Activated CD4-positive, alpha-beta T cell treated with anti-CD3 and anti-CD28 coated beads, Interleukin-2, amount 50 U/mL, for 16 hours (primary cell): ENCODE results near the gene TFAP2B.

ENCODE experiments used
- DNase-seq: peaks from one replicate; pipeline ENCODE4 v3.0.0-alpha.2; 2020

Gene TFAP2B

DNA sequence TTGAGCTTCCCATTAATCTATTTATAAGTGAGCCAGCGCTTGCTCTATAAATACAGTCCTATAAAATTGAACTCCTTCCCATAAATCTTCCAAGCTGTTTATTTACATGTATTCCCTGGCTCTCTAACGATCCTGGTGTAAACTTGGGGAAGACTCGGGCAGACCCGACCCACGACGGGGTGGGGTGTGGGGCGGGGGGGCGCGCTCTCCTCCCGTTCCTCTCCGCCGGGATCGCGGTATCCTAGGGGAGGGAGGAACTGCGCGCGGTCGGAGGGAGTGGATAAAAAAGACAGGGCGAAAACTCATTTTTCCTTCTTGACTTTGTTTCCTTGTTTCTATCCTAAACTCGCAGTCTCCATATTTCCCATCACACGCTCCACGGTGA is 31.1 kb downstream of the TFAP2B start:
- no peak for DNase-seq

DNA sequence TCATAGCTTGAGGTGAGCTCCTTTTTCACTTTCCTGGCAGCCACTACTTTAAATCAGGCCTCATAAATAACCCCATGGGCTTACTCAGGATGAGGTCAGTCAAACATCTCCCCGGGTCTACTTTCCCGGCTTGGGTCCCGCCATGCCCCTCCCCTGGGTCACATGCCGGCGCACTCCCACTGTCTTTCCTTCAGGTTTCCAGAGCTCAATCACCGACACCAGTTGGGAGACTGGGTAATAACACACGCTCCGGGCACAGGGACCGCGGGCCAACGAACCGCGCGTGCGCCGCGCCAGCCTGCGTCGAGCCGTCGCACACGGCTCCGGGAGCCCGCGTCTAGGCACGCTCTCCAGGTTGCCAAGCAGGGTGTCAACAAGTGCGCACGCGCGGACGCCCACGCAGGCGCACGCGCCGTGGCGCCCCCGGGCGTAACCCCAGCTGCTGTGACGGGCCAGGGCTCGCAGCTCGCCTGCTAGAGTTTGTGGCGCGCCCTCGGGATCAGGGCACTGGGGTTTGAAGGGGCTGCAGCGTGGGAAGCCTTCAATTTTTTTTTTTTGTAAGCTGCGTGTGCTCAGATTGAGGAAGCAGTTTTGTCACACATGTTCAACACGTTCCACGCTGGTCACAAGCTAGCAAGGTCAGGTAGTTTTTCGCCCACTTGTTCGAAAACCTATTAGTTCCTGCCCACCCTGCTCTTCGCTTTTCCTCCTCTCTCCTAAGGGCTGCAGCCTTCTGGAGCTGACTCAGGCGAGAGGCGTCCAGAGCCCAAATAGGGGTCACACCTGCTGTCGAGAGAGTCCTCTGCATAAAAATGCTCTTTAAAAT is 31.8 kb downstream of the TFAP2B start:
- no peak for DNase-seq

DNA sequence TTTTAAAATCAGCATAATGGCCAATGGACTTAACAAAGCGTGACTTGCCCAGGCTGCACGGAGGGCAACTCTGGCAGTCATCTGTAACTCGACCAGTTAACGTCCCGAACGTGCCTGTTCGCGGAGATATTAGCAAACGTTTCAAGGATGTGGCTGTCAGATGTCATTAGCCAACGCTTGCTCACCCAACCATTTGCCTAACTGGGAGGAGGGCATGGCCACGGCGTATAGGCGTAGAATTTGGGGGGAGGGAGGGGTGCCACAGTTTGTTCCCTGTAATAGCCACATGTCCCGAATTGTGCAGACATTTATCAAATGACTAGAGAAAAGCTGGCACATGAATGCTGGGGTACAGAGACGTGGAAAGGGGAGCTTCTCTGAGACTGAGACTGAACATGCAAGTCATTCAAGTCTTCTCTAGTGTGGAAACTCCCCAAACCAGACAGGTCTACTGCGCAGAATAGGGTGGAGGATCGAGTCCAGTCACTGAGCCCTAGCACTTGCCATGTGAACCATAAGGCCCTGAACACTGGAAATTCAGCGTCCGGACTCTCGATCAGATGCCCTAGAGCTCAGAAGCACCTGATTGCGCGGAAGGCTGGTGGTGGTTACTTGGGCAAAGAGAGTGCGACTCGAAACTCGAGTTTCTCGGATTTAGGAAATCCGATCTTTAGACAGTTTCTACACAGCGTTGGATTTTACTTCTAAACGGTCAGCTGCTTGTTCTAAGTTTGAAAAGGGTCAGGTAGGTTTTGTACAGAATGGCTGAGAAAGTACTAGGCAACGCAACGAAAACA is 32.6 kb downstream of the TFAP2B start:
- DNase-seq: no peak

DNA sequence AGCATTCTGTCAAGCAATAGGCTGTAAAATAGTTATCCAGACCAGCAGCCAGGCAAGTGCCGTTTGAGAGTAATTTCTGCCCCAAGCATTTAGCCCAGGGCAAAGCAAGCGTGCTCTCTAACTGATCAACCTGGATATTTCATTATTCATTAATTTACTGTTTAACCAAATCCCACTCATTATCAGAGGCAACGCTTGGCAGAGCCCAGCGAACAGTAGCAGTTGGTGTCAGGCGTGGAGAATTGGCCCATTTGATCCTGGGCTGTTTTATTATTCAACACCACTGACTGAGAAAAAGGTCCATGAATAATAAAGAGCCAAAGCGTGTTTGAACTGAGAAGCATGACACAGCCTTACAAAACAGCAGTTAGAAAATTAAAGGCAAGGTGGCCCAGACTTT is 35.3 kb downstream of the TFAP2B start:
- no peak for DNase-seq

DNA sequence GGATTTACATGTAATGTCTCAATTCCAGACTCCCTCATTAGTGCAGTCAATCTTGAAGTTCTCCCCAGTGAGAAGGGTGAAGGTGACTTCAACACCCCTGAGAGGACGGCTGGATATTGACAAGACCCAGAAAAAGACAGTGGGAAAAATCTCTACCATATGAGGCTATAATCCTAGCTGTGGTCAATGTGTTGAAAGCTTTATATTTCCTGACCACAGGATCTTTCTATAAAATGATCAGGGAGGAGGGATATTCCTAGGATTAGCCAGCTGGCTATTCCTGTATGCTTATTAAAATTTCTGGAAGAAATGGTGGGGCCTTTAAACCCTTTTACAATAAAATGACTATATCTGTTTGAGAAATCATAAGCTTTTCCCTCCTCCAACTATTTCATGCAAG is 43.0 kb downstream of the TFAP2B start:
- no peak for DNase-seq

DNA sequence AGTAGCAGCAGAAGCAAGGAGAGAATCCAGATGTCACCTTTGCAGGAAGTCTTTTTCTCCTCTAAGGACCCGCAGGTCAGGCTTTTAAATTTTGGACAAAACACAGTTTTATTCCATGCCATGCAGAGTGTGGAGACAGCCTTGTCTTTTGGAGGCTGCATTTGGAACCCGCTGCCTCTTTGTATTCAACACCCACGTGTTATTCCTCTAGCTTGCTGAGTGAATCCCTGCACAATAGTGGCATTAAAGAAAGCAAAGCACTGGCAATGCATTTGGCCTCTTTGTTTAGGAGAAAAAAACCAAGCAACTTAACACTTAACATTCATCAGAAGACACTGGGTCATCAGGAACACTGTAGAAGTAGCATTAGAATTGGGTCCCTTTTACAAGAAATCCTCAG is 43.5 kb downstream of the TFAP2B start:
- DNase-seq: no peak

DNA sequence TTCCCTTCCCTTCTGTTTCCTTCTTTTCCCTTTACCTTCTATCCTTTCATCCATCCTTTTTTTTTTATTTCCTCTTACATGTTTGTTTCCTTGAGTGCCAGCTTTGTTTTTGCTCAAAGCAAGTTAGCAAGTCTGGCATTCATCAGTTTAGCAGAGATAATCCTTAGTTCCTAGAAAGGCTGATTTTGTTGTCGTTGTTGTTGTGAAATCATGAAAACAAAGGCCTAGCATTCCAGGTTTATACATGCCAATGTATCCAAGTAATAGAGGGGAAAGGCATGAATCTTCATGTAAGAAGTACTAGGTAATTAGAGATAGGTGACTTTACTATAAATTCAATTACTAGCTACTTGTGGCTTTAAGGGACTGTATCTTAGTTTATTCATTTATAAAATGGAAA is 45.9 kb downstream of the TFAP2B start:
- DNase-seq: no peak

DNA sequence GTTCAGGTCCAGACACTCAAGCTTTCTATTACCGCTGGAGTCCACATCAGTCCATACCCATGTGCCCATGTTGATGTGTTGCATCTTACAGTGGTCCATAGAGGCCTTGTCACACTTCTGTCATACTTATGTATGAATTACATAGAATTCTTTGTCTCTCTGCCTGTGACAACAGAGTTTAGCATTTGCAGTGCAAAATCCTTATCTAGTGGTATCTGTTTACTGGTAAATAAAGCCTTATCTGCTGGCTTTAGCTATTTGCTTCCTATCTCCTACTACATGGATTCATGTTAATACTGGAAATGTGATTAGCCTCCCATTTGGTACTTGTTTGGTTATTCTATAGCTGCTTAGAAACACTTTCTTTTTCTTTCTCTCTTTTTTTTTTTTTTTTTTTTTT is 49.8 kb downstream of the TFAP2B start:
- no peak for DNase-seq

DNA sequence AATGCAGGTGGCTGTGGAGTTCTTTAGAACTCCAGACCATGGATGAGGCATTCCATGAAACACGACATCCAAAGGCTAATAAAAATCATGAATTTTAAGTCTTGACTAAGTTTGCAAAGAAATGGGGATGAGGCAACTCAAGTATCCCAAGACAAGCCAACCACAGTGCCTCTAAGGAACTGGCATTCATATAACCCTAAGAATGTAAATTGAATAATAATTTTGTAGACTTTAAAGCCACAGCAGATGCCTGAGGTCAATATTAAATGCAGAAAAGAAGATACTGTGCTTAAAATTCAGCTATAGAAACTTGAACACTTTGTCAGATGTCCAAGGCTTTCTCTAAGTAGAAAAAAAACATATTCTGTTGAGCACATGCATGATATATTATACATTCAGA is 54.5 kb downstream of the TFAP2B start:
- no peak for DNase-seq

DNA sequence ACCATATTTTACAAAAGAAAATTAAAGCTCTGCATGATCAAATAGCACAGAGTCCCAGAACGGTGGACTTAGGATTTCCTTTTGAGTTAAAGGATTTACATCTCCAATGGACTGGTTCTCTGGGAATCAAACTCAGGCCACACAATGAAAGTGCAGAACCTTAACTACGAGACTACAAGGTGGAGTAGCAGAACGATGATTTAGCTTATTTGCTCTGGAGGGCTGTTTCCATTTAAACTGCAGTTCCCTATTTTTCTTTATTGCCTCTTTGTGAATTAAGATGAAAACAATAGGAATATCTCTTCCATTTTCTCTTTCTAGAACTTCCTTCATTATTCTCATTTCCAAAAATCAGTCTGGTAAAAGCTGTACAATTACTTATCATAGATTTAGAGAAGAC is 65.7 kb downstream of the TFAP2B start:
- no peak for DNase-seq

DNA sequence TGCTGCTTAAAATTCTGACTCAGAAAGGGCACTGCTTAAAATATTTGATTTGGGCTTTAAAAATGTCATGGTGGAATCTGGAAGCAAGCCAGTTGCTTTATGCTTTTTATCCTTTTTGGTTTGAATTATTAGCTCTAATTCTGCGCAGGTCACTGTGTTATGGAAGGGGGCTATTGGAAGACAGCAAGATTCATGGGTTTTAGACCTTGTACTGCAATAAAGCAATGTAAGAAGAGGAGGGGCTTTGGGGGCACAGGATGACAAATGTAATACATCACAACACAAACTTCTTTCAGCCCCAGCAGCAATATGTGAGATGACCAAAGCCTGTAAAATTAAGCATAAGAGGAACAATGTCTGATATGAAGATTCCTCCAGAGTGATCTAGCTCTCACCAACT is 68.4 kb downstream of the TFAP2B start:
- DNase-seq: no peak

DNA sequence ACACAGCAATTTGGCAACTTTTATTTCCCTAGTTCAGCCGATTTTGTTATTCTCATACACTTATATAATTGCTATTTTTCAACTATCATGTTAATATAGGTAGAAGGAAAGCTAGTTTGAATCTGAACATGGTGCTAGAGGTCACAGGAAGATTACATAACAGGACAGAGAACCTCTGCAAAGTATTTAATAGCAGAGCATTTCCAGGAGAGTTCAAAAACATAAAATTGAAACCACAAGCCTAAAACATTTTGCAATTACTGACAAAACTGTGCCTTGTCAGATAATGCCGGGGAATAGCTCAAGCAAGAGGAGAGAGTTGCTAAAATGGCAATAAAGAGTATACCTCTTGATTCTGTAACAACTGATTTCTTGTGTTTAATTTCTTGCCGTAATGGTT is 70.8 kb downstream of the TFAP2B start:
- no peak for DNase-seq

DNA sequence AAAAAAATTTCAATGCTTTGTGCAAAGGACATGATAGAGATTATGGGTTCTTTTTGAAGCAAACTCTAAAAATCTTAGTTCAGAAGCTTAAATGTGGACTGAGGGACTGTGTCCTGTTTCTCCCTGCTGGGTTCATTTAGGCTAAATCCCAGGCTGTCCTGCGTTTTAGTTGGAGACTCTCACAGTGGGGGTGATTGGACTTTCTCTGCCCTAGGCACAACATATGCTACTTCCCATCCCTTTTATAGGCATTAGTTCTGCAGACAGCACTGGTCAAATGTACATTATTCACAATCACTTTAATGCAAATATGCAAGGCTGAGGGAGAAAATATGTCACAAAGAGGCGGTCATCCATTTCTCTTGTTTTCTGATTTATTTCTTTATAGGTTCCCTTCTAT is 71.3 kb downstream of the TFAP2B start:
- no peak for DNase-seq

DNA sequence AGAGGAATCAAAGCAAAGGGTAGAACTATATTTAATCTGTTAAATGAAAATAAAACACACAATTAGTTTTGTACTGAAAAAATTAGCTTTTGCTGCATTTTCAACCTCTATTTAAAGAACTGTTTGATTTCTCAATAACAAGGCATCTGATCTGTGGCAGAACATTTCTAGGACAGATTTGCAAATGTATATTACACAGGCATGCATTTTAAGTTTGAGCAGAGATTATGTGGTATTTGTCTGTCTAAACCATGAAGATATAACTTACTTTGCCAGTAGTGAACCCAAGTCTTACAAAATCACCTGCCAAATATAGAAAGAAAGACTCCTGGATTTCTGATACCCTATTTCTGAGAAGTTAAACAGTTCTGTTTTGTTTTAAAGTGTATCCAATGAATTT is 71.9 kb downstream of the TFAP2B start:
- DNase-seq: no peak

DNA sequence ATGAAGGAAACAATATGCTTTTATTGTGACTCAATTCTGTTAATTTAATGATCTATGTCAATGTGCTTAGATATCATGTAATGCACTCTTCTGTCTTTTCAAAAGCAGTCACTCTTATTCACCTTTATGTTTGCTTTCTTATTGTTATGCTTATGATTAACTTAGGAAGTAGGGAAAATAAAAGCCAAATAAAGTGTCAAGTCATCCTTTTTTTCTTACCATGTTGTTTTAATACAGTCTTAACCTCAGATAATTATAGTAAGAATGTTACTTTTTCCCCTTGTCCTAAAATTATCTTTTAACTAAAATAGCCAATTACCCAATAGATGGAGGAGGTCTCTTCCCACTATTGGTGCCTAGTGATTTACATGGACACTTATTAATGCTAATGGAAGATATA is 72.6 kb downstream of the TFAP2B start:
- no peak for DNase-seq
